ENCODE data around the gene ZNF730.

DNA sequence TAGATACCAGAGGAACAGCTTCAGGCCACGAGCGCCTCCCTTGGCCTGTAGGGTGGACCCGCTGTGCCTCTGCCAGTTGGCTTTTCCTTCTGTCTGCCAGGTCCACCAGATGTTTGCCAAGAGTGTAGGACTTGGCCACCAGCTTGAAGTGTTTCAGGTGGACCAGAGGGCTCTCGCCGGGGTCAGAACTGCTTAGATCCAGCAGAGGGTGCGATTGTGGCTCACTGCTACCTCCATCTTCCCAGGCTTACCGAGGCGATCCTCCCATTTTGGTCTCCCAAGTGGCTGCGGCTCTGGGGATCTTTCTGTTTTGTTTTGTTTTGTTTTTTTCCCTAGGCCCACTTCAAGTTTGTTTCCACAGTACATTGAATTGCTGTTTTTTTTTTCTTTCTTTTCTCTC, 23.0 kb upstream of the ZNF730 start:
- TF ChIP-seq, protein P1, sequence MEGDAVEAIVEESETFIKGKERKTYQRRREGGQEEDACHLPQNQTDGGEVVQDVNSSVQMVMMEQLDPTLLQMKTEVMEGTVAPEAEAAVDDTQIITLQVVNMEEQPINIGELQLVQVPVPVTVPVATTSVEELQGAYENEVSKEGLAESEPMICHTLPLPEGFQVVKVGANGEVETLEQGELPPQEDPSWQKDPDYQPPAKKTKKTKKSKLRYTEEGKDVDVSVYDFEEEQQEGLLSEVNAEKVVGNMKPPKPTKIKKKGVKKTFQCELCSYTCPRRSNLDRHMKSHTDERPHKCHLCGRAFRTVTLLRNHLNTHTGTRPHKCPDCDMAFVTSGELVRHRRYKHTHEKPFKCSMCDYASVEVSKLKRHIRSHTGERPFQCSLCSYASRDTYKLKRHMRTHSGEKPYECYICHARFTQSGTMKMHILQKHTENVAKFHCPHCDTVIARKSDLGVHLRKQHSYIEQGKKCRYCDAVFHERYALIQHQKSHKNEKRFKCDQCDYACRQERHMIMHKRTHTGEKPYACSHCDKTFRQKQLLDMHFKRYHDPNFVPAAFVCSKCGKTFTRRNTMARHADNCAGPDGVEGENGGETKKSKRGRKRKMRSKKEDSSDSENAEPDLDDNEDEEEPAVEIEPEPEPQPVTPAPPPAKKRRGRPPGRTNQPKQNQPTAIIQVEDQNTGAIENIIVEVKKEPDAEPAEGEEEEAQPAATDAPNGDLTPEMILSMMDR (conservative IDR thresholded peaks at IDR 0.05; ENCODE audit: low read depth, low read length) = no peak
- TF ChIP-seq EZH2phosphoT487 (IDR thresholded peaks at IDR 0.05; ENCODE audit: borderline replicate concordance, low read length) = no peak

Measured in PC-3 (cell line).